AG04450 (cell line): ENCODE measurements around the gene TMEM50A. TPM values are rescaled to one million over a fixed set of nuclear protein-coding genes. Genes with fewer than 3 reads are reported as not detected.
A peak's percentile ranks its signal among the peaks of the same experiment; 100 is the strongest.
"Not testable (repeated sequence)": the region's sequence is repeated elsewhere in the genome, so short reads cannot be mapped to it uniquely, and the experiment has no call there.

Experiments
- CTCF ChIA-PET: fragments of 300-600, 350-600 bp; formaldehyde crosslinking; extraction: SDS; loops from one replicate; lab custom pipeline; 2022; ENCODE audit warnings: antibody characterized with exemption, inconsistent platforms; lab: Charles Lee
- POLR2A ChIA-PET: fragments of 350-600 bp; formaldehyde crosslinking; extraction: SDS; loops from one replicate; lab custom pipeline; 2021; ENCODE audit warnings: antibody characterized with exemption, inconsistent platforms; lab: Yijun Ruan, JAX
- DNase-seq: peaks from one replicate; pipeline ENCODE4 v3.0.0-alpha.2; 2011; ENCODE audit warnings: low read depth, low spot score
- H3K27ac ChIP-seq: one replicate; pipeline ENCODE4 v1.5.1; 2012; ENCODE audit warnings: low read depth, low read length, control low read depth
- H3K27me3 ChIP-seq: one replicate; pipeline ENCODE4 v1.6.0; 2012; ENCODE audit warnings: low read length; ENCODE audit not compliant: control insufficient read depth, insufficient read depth
- H3K4me3 ChIP-seq: 2 replicates; pipeline ENCODE4 v1.5.1; 2011; ENCODE audit warnings: mild to moderate bottlenecking, low read depth, low read length, control low read depth
- H3K9me3 ChIP-seq: 2 replicates; pipeline ENCODE4 v1.5.1; 2012; ENCODE audit warnings: low read length; ENCODE audit not compliant: control insufficient read depth, insufficient read depth
- CTCF ChIP-seq: IDR thresholded peaks from 2 replicates; pipeline ENCODE4 v1.5.1; 2011; ENCODE audit warnings: low read depth, low read length, control low read depth, inconsistent platforms
- polyA minus RNA-seq: library from RNA; depleted of rRNA, polyadenylated mRNA; stranded (reverse); fragments of >200 nt; gene quantifications from 2 replicates; pipeline ENCODE4 v1.2.3, GENCODE V29; 2011; rRNA and poly(A)+ RNA removed
- polyA plus RNA-seq: library from polyadenylated mRNA; depleted of rRNA; stranded (reverse); fragments of >200 nt; gene quantifications from 2 replicates; pipeline ENCODE4 v1.2.3, GENCODE V29; 2011; rRNA removed

Gene TMEM50A
- polyA plus RNA-seq (103 and 134 TPM in 2 replicates), polyA minus RNA-seq (19.1 and 33.4 TPM in 2 replicates)

GRCh38 chr1:25338188-25338981, at the start of gene TMEM50A:
TMEM50A (plus strand) TSS chr1:25338334; CDS start chr1:25340487, 2,153 bp downstream.
- no peak for DNase-seq
- POLR2A ChIA-PET: interaction anchor here (1.0 to 1.6 kb wide), 2 partner anchors 91 to 98 kb away, joined by 3 to 6 read pairs; partner anchors contain the start of gene RSRP1

GRCh38 chr1:25288573-25289101, 49.5 kb upstream of the TMEM50A start:
- H3K27me3 ChIP-seq, CTCF ChIA-PET, H3K27ac ChIP-seq, DNase-seq, POLR2A ChIA-PET, H3K4me3 ChIP-seq, H3K9me3 ChIP-seq: not testable (repeated sequence)

More at GRCh38 chr1:25338188-25338981, at the start of gene TMEM50A:
- peak within 1 kb of the TSS; percentile 93 for H3K27ac ChIP-seq
- peaks cover 3% of the 10 kb centered on the region; the same call in 1 of the 2 replicates for H3K9me3 ChIP-seq
- TF ChIP-seq CTCF: 0 out of 2 replicates have a peak, but pooled peaks have one; percentile 0
- H3K27me3 ChIP-seq: no peaks in the 10 kb centered on the region
- peak within 1 kb of the TSS; percentile 93 for H3K4me3 ChIP-seq
- CTCF ChIA-PET: no interaction called here

- CTCF ChIA-PET, H3K27me3 ChIP-seq, H3K9me3 ChIP-seq, DNase-seq, H3K27ac ChIP-seq, H3K4me3 ChIP-seq, POLR2A ChIA-PET: not testable (repeated sequence)
These were observed 48.1 kb upstream of the TMEM50A start for GRCh38 chr1:25290043-25290442.

GRCh38 chr1:25293426-25293825, 44.7 kb upstream of the TMEM50A start:
- H3K4me3 ChIP-seq, H3K27ac ChIP-seq, H3K9me3 ChIP-seq, POLR2A ChIA-PET, DNase-seq, H3K27me3 ChIP-seq: not testable (repeated sequence)
- CTCF ChIA-PET: interaction anchor here (0.6 kb wide), 1 partner anchor 28 kb away, joined by 4 read pairs; no protein-coding TSS in a partner anchor

- H3K9me3 ChIP-seq, POLR2A ChIA-PET, H3K27ac ChIP-seq, H3K27me3 ChIP-seq, H3K4me3 ChIP-seq, DNase-seq: not testable (repeated sequence)
- CTCF ChIA-PET: interaction anchor here (0.7 kb wide), 1 partner anchor 601 kb away, joined by 5 read pairs; no protein-coding TSS in a partner anchor
These were observed 43.0 kb upstream of the TMEM50A start for GRCh38 chr1:25294889-25295826.

- H3K27me3 ChIP-seq, H3K27ac ChIP-seq, POLR2A ChIA-PET, H3K4me3 ChIP-seq, DNase-seq, CTCF ChIA-PET, H3K9me3 ChIP-seq: not testable (repeated sequence)
These were observed 41.6 kb upstream of the TMEM50A start for GRCh38 chr1:25296501-25296900.

- POLR2A ChIA-PET, H3K9me3 ChIP-seq, H3K27me3 ChIP-seq, DNase-seq, H3K4me3 ChIP-seq, CTCF ChIA-PET, H3K27ac ChIP-seq: not testable (repeated sequence)
These were observed 37.4 kb upstream of the TMEM50A start for GRCh38 chr1:25300729-25301128.

GRCh38 chr1:25302330-25302729, 35.8 kb upstream of the TMEM50A start:
- CTCF ChIA-PET, POLR2A ChIA-PET, H3K9me3 ChIP-seq, H3K4me3 ChIP-seq, H3K27ac ChIP-seq, H3K27me3 ChIP-seq, DNase-seq: not testable (repeated sequence)

GRCh38 chr1:25304936-25305335, 33.2 kb upstream of the TMEM50A start:
- DNase-seq, H3K27ac ChIP-seq, H3K4me3 ChIP-seq, H3K27me3 ChIP-seq, CTCF ChIA-PET, H3K9me3 ChIP-seq, POLR2A ChIA-PET: not testable (repeated sequence)

GRCh38 chr1:25308168-25308567, 30.0 kb upstream of the TMEM50A start:
- H3K9me3 ChIP-seq, H3K4me3 ChIP-seq, POLR2A ChIA-PET, CTCF ChIA-PET, DNase-seq, H3K27ac ChIP-seq, H3K27me3 ChIP-seq: not testable (repeated sequence)
